H1 (cell line): ENCODE results near the gene CASS4. TPM values are rescaled to one million over a fixed set of nuclear protein-coding genes. Genes with fewer than 3 reads are reported as not detected.

ENCODE experiments used
- CTCF ChIA-PET: fragments of 300-600 bp; sonication (Branson Sonifier 250); formaldehyde crosslinking; loops from one replicate; lab custom pipeline; 2021; ENCODE audit not compliant: partially characterized antibody; lab: Charles Lee
- POLR2A ChIA-PET: fragments of 300-600 bp; sonication (Branson Sonifier 250); formaldehyde crosslinking; loops from one replicate; lab custom pipeline; 2021; ENCODE audit warnings: inconsistent platforms; ENCODE audit not compliant: partially characterized antibody; lab: Charles Lee
- DNase-seq, 2 experiments: peaks; one replicate each; pipeline versions ENCODE4 v3.0.0 to v3.0.0-alpha.2; 2010 to 2022; ENCODE audit warnings: low spot score in 2 of 2, low read depth in 1 of 2, mixed read lengths in 1 of 2
- FAIRE-seq: peaks from 2 replicates; lab custom pipeline; 2011; peaks lifted over from hg19 to GRCh38; lab: Jason Lieb, UNC
- H2AFZ ChIP-seq: 2 replicates; pipeline ENCODE4 v1.8.1; 2012; ENCODE audit warnings: low read length, inconsistent platforms
- H2AK5ac ChIP-seq: 2 replicates; pipeline ENCODE4 v1.6.1; 2013; ENCODE audit warnings: low read depth, low read length
- H2BK120ac ChIP-seq: replicated peaks from 2 replicates; pipeline ENCODE3; 2013; ENCODE audit warnings: low read depth, low read length, inconsistent platforms
- H2BK12ac ChIP-seq: 2 replicates; pipeline ENCODE4 v1.6.1; 2013; ENCODE audit warnings: low read depth, low read length
- H2BK15ac ChIP-seq: 2 replicates; pipeline ENCODE4 v1.6.1; 2013; ENCODE audit warnings: low read length
- H2BK20ac ChIP-seq: 2 replicates; pipeline ENCODE4 v1.6.1; 2013; ENCODE audit warnings: low read length
- H2BK5ac ChIP-seq: 2 replicates; pipeline ENCODE4 v1.6.1; 2013; ENCODE audit warnings: low read depth, low read length
- H3K14ac ChIP-seq: 2 replicates; pipeline ENCODE4 v1.6.1; 2013; ENCODE audit warnings: inconsistent platforms; ENCODE audit not compliant: insufficient read length
- H3K18ac ChIP-seq: 2 replicates; pipeline ENCODE4 v1.6.1; 2013; ENCODE audit warnings: low read length; ENCODE audit errors: extremely low read depth
- H3K23ac ChIP-seq: 2 replicates; pipeline ENCODE4 v1.6.1; 2013; ENCODE audit warnings: inconsistent platforms; ENCODE audit not compliant: insufficient read length
- H3K23me2 ChIP-seq: 2 replicates; pipeline ENCODE4 v1.6.1; 2013; ENCODE audit warnings: low read depth, low read length
- H3K27ac ChIP-seq: 2 replicates; pipeline ENCODE4 v1.6.1; 2011; ENCODE audit warnings: low read depth, low read length, inconsistent platforms
- H3K27me3 ChIP-seq, 4 experiments: replicated peaks in 1 of 4; 1 replicate in 1 of 4; 2 replicates in 3 of 4; pipeline versions ENCODE4 v1.6.1 to v1.8.1; 2011 to 2013; ENCODE audit warnings: low read length in 3 of 4, mild to moderate bottlenecking in 3 of 4, inconsistent platforms in 2 of 4, mixed read lengths in 2 of 4, moderate library complexity in 1 of 4; ENCODE audit not compliant: control insufficient read depth in 3 of 4, insufficient read depth in 3 of 4; ENCODE audit errors: extremely low read depth in 1 of 4
- H3K36me3 ChIP-seq, 4 experiments: 2 replicates each; pipeline versions ENCODE4 v1.6.1 to v1.8.1; 2011 to 2013; ENCODE audit warnings: mild to moderate bottlenecking in 4 of 4, low read length in 3 of 4, moderate library complexity in 2 of 4, control low read depth in 1 of 4, inconsistent platforms in 1 of 4; ENCODE audit not compliant: insufficient read depth in 4 of 4, control insufficient read depth in 2 of 4
- H3K4ac ChIP-seq: replicated peaks from 2 replicates; pipeline ENCODE3; 2013; ENCODE audit warnings: low read length, low read depth, mixed read lengths, inconsistent platforms; ENCODE audit not compliant: insufficient read length
- H3K4me1 ChIP-seq, 4 experiments: replicated peaks in 1 of 4; 1 replicate in 1 of 4; 2 replicates in 3 of 4; pipeline versions ENCODE4 v1.6.1 to v1.8.1; 2011 to 2013; ENCODE audit warnings: low read length in 3 of 4, inconsistent platforms in 2 of 4, mixed read lengths in 1 of 4; ENCODE audit not compliant: insufficient read depth in 4 of 4, control insufficient read depth in 3 of 4
- H3K4me2 ChIP-seq, 2 experiments: 2 replicates each; pipeline versions ENCODE4 v1.6.1 to v1.8.1; 2011 to 2013; ENCODE audit warnings: low read depth in 2 of 2, low read length in 2 of 2, control low read depth in 1 of 2, inconsistent platforms in 1 of 2, mild to moderate bottlenecking in 1 of 2; ENCODE audit not compliant: insufficient read depth in 1 of 2
- H3K4me3 ChIP-seq, 4 experiments: fragments of 200-600, 300-600 bp in 1 of 4; sonication (generic), shearing (Covaris generic), sonication (Bioruptor Twin) in 1 of 4; 2 replicates each; pipeline versions ENCODE4 v1.5.1 to v1.8.1; 2011 to 2016; ENCODE audit warnings: low read length in 4 of 4, low read depth in 3 of 4, control low read depth in 2 of 4, inconsistent platforms in 2 of 4, mild to moderate bottlenecking in 2 of 4, mixed read lengths in 1 of 4, moderate library complexity in 1 of 4; ENCODE audit not compliant: insufficient read depth in 2 of 4; ENCODE audit errors: extremely low read depth in 1 of 4
- H3K56ac ChIP-seq: replicated peaks from 2 replicates; pipeline ENCODE3; 2013; ENCODE audit warnings: low read depth, mild to moderate bottlenecking, mixed read lengths, low read length, inconsistent platforms; ENCODE audit not compliant: insufficient read length
- H3K79me1 ChIP-seq: 2 replicates; pipeline ENCODE4 v1.6.1; 2013; ENCODE audit warnings: low read depth, low read length, control low read depth
- H3K79me2 ChIP-seq, 2 experiments: 2 replicates each; pipeline versions ENCODE4 v1.6.1 to v1.8.1; 2012 to 2013; ENCODE audit warnings: low read length in 2 of 2, mild to moderate bottlenecking in 2 of 2, inconsistent platforms in 1 of 2; ENCODE audit not compliant: insufficient read depth in 2 of 2, control insufficient read depth in 1 of 2
- H3K9ac ChIP-seq, 4 experiments: replicated peaks in 1 of 4; 1 replicate in 1 of 4; 2 replicates in 3 of 4; pipeline versions ENCODE4 v1.6.1 to v1.8.1; 2011 to 2013; ENCODE audit warnings: low read depth in 3 of 4, low read length in 3 of 4, control low read depth in 2 of 4, mild to moderate bottlenecking in 2 of 4, moderate library complexity in 2 of 4, inconsistent platforms in 1 of 4; ENCODE audit errors: extremely low read depth in 1 of 4
- H3K9me3 ChIP-seq, 2 experiments: 2 replicates each; pipeline versions ENCODE4 v1.6.1 to v1.8.1; 2012 to 2013; ENCODE audit warnings: mild to moderate bottlenecking in 2 of 2, moderate library complexity in 2 of 2, control low read depth in 1 of 2, inconsistent platforms in 1 of 2, low read depth in 1 of 2, low read length in 1 of 2, mixed read lengths in 1 of 2; ENCODE audit not compliant: insufficient read depth in 2 of 2
- H4K20me1 ChIP-seq, 2 experiments: replicated peaks in 1 of 2; 2 replicates each; pipeline versions ENCODE3 to v1.8.1; 2011 to 2013; ENCODE audit warnings: inconsistent platforms in 2 of 2, low read length in 2 of 2, mild to moderate bottlenecking in 1 of 2; ENCODE audit not compliant: insufficient read depth in 2 of 2, control insufficient read depth in 1 of 2
- H4K5ac ChIP-seq: 2 replicates; pipeline ENCODE4 v1.6.1; 2013; ENCODE audit warnings: low read length, low read depth, mixed read lengths, inconsistent platforms; ENCODE audit not compliant: insufficient read length
- H4K8ac ChIP-seq: 2 replicates; pipeline ENCODE4 v1.8.0; 2013; ENCODE audit warnings: mild to moderate bottlenecking, moderate library complexity, low read length, inconsistent platforms; ENCODE audit not compliant: insufficient read depth; ENCODE audit errors: extremely low read depth
- H4K91ac ChIP-seq: replicated peaks from 2 replicates; pipeline ENCODE3; 2013; ENCODE audit warnings: low read length, mixed read lengths, inconsistent platforms; ENCODE audit not compliant: insufficient read length
- BACH1 ChIP-seq: IDR thresholded peaks from 2 replicates; pipeline ENCODE4 v1.6.1; 2012; ENCODE audit warnings: low read length, improper control_type of control experiment
- CREB1 ChIP-seq: IDR thresholded peaks from 2 replicates; pipeline ENCODE4 v1.6.1; 2012; ENCODE audit warnings: inconsistent platforms
- RNF2 ChIP-seq: fragments of 200-900, 300-1000 bp; sonication (generic); IDR thresholded peaks from 2 replicates; pipeline ENCODE4 v1.7.1; 2016; ENCODE audit warnings: borderline replicate concordance, low read depth, mild to moderate bottlenecking, antibody characterized with exemption, low read length; ENCODE audit not compliant: poor library complexity, severe bottlenecking; ENCODE audit errors: missing control alignments
- WGBS, 2 experiments: shearing (Covaris generic) in 1 of 2; methylation state at CpG; one replicate each; pipeline versions ENCODE4 v1.1.6 to v1.1.7; 2013 to 2015; ENCODE audit warnings: low lambda C conversion rate in 2 of 2, mixed read lengths in 2 of 2, inconsistent platforms in 1 of 2, low coverage in 1 of 2, missing lambda C conversion rate in 1 of 2; ENCODE audit not compliant: insufficient replicate concordance in 2 of 2, insufficient coverage in 1 of 2, insufficient read length in 1 of 2; ENCODE audit errors: extremely low coverage in 1 of 2, missing lambda C conversion rate in 1 of 2; 5-methylcytosine and 5-hydroxymethylcytosine counted together
- polyA plus RNA-seq, 7 experiments: library from polyadenylated mRNA; depleted of rRNA in 3 of 7; stranded (reverse) in 5 of 7; unstranded in 2 of 7; fragments of >200 nt in 5 of 7; fragments of 200-250 nt in 2 of 7; gene quantifications; 1 replicate in 5 of 7; 2 replicates in 1 of 7; 4 replicates in 1 of 7; pipeline versions ENCODE4 v1.2.1 to v1.2.3, GENCODE V29; 2011 to 2013; ENCODE audit warnings: missing spikeins in 2 of 7, mixed read lengths in 2 of 7
- total RNA-seq: library from RNA; stranded (reverse); fragmentation: NEBNext Ultra II Directional; extraction: Animal tissue kit (Norgen Biotek cat#: 25700); gene quantifications from 2 replicates; pipeline ENCODE4 v1.2.1, GENCODE V29; 2021

CASS4 gene
- total and polyA plus RNA-seq, 2 of the 8 experiments (the other 6 are each of a cell fraction or from before 2014, with no cell fraction given), result not detected

DNA sequence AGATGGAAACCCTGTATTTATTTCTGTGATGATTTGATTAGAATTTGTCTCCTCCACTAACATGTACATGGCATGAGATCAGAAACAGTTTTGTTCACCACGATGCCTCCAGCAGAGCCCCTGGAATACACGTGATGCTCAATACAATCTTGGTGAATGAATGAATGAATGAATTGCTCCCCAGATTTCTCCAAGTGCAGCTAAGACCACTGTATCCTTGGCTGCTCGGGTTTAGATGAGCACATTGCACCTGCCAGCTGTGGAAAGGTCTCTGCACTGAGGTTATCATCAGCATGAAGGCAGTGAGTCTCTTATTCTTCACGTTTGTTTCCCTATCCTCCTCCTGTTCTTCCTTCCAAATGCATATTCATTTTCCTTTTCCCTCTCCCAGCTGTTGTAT, 17.9 kb downstream of the CASS4 start:
- H3K79me1 ChIP-seq, result no peaks in the 10 kb centered on the region
- no peak overlapping the region for H2BK12ac ChIP-seq
- H3K23me2 ChIP-seq, result no peaks in the 10 kb centered on the region
- H4K91ac ChIP-seq, result no peak overlapping the region
- CTCF ChIA-PET, result interaction anchor here (0.9 to 1.3 kb wide), 5 partner anchors 9 to 147 kb away, joined by 3 to 5 read pairs (median 3); no protein-coding TSS in a partner anchor
- H4K20me1 ChIP-seq, result peaks cover 0 to 1% of the 10 kb centered on the region in 2 experiments
- no peak overlapping the region for H2BK15ac ChIP-seq
- H3K4me2 ChIP-seq, result no peak overlapping the region
- H2BK120ac ChIP-seq, result no peak overlapping the region
- H3K4me3 ChIP-seq, result no peak overlapping the region
- POLR2A ChIA-PET, result no interaction called here
- no peaks in the 10 kb centered on the region for H3K4me1 ChIP-seq
- no peak overlapping the region for H2BK20ac ChIP-seq
- H3K14ac ChIP-seq, result no peak overlapping the region
- no peak overlapping the region for H2AK5ac ChIP-seq
- no peak overlapping the region for H2AFZ ChIP-seq
- H3K36me3 ChIP-seq, result no peaks in the 10 kb centered on the region
- no peak overlapping the region for H3K23ac ChIP-seq
- no peak overlapping the region for H3K27ac ChIP-seq
- no peaks in the 10 kb centered on the region for H3K79me2 ChIP-seq
- TF ChIP-seq CREB1 (no peak), BACH1 (no peak), RNF2 (no peak)
- TF ChIP-seq, all 59 proteins: peak for 0
- no peak for DNase-seq
- H3K56ac ChIP-seq, result no peak overlapping the region
- peaks cover 0 to 1% (median 0%) of the 10 kb centered on the region in 4 experiments; a peak in 2 of 7 replicates for H3K27me3 ChIP-seq
- 54% methylated on average over 4 of the region's 4 CpGs; no CpG with 5 or more reads in 1 of the 2 experiments for WGBS, 2 experiments
- H4K5ac ChIP-seq, result no peak overlapping the region
- no peaks in the 10 kb centered on the region for H3K9me3 ChIP-seq
- H3K9ac ChIP-seq, result no peak overlapping the region
- H3K18ac ChIP-seq, result no peak overlapping the region
- no peak overlapping the region for H4K8ac ChIP-seq
- H3K4ac ChIP-seq, result no peak overlapping the region
- H2BK5ac ChIP-seq, result no peak overlapping the region
- FAIRE-seq, result no peak
